Activated CD8-positive, alpha-beta memory T cell treated with anti-CD3 and anti-CD28 coated beads, Interleukin-2, amount 10 ng/mL, durations not matched to agents 7 days and 5 days (primary cell): ENCODE results near the gene TPP1. TPM values are rescaled to one million over a fixed set of nuclear protein-coding genes. Genes with fewer than 3 reads are reported as not detected.
A peak's percentile ranks its signal among the peaks of the same experiment; 100 is the strongest.

Experiments used
- ATAC-seq: fragments of 150-1000 bp; cut with Tn5 transposase; one replicate; pipeline ENCODE4 v1.10.0; 2021; ENCODE audit warnings: moderate library complexity
- CTCF ChIA-PET: fragments of 350-600 bp; sonication (Branson Sonifier 250); formaldehyde crosslinking; loops from one replicate; lab custom pipeline; 2021; ENCODE audit warnings: antibody characterized with exemption; lab: Charles Lee
- DNase-seq: peaks from one replicate; pipeline ENCODE4 v3.0.0-alpha.2; 2020
- H3K27ac Mint-ChIP-seq: one replicate; pipeline ENCODE4 v1.8.0; 2021; ENCODE audit warnings: mild to moderate bottlenecking, mixed read lengths
- H3K27me3 Mint-ChIP-seq: one replicate; pipeline ENCODE4 v1.8.0; 2021; ENCODE audit warnings: mixed read lengths
- H3K36me3 Mint-ChIP-seq: one replicate; pipeline ENCODE4 v1.8.0; 2021; ENCODE audit warnings: mild to moderate bottlenecking, mixed read lengths
- H3K4me1 Mint-ChIP-seq: one replicate; pipeline ENCODE4 v1.8.0; 2021; ENCODE audit warnings: mixed read lengths
- H3K4me3 Mint-ChIP-seq: one replicate; pipeline ENCODE4 v1.8.0; 2021; ENCODE audit warnings: mild to moderate bottlenecking, moderate library complexity, mixed read lengths
- H3K9me3 Mint-ChIP-seq: one replicate; pipeline ENCODE4 v1.8.0; 2022; ENCODE audit warnings: low read depth, mixed read lengths
- total RNA-seq, 2 experiments: library from RNA; stranded (reverse); gene quantifications; one replicate each; pipeline ENCODE4 v1.2.3, GENCODE V29; 2021

The TPP1 gene
- total RNA-seq, 2 experiments from 2014 or later, result 76.8 to 79.3 TPM

GRCh38 chr11:6621711-6622211 lies 2.5 kb upstream of the TPP1 start:
- no peak for ATAC-seq
- no peak overlapping the region for H3K27ac Mint-ChIP-seq
- H3K4me1 Mint-ChIP-seq, result peaks cover 4% of the 10 kb centered on the region
- no peak overlapping the region for H3K4me3 Mint-ChIP-seq
- H3K9me3 Mint-ChIP-seq, result no peaks in the 10 kb centered on the region
- no peaks in the 10 kb centered on the region for H3K36me3 Mint-ChIP-seq
- no peak for DNase-seq
- H3K27me3 Mint-ChIP-seq, result no peaks in the 10 kb centered on the region
- CTCF ChIA-PET, result interaction anchor here (1.2 to 4.2 kb wide), 3 partner anchors 46 to 203 kb away, joined by 4 to 31 read pairs (median 6); partner anchors contain the start of genes APBB1 and MRPL17

DNA sequence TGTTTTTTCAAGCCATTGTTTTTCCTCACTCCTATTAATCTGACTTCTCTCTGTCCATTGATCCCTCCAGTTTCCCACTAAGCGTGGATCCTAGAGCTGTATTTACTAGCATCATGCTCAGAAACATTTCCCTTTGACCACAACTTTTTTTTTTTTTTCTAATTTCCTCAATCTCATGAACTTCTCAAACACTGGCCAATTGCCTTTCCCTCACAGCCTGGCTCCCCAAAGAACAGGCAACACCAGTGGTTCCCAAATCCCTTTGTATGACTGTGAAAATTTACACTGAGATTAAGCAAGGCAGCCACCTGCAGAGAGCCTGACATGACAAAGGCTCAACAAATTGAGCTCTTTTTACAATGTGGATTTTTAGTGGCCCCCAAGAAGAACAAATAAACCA lies 1.4 kb upstream of the TPP1 start:
- DNase-seq (no peak), ATAC-seq (no peak)
- CTCF ChIA-PET, result interaction anchor here (1.2 to 4.2 kb wide), 4 partner anchors 31 to 202 kb away, joined by 3 to 31 read pairs (median 5); partner anchors contain the start of genes APBB1 and MRPL17
- Mint-ChIP-seq H3K27ac (no peak overlapping the region), H3K36me3 (peaks cover 4% of the 10 kb centered on the region), H3K27me3 (no peaks in the 10 kb centered on the region), H3K9me3 (no peaks in the 10 kb centered on the region), H3K4me3 (no peak overlapping the region), H3K4me1 (peaks cover 2% of the 10 kb centered on the region)

GRCh38 chr11:6618117-6619003 lies 862 bp downstream of the TPP1 start:
- Mint-ChIP-seq H3K9me3 (no peaks in the 10 kb centered on the region), H3K4me3 (no peak overlapping the region), H3K27me3 (no peaks in the 10 kb centered on the region), H3K36me3 (peaks cover 11% of the 10 kb centered on the region), H3K27ac (no peak overlapping the region), H3K4me1 (peaks cover 2% of the 10 kb centered on the region)
- ATAC-seq (peak; percentile 46), DNase-seq (peak; percentile 81)
- CTCF ChIA-PET, result interaction anchor here (0.8 to 4.2 kb wide), 13 partner anchors 11 to 239 kb away, joined by 3 to 36 read pairs (median 5); partner anchors contain the start of genes ILK, MRPL17 and RRP8

DNA sequence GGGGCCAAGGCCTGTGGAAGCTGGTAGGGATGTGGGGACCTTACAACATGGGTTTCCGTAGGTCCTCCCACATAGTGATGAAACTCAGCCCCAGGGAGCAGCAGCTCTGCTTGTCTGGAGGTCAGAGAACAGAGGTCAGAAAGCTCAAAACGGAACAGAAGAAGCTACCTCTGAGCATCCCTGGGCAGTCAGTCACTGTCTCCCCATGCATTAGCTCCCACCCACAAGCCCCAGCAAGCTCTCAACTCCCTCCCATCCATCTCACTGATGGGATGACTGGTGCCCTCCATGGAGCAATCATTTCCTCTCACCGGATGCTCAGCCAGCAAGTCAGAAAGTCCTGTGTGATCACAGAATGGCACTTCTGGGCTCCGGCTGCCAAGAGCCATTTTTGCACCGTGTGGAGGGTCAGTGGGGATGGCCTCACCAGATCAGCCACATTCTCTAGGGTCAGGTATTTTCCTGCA lies 1.9 kb downstream of the TPP1 start:
- ATAC-seq, result no peak
- Mint-ChIP-seq H3K36me3 (peaks cover 11% of the 10 kb centered on the region), H3K9me3 (no peaks in the 10 kb centered on the region), H3K27me3 (no peaks in the 10 kb centered on the region), H3K4me1 (peaks cover 2% of the 10 kb centered on the region), H3K4me3 (no peak overlapping the region), H3K27ac (no peak overlapping the region)
- CTCF ChIA-PET, result interaction anchor here (2.2 to 4.2 kb wide), 7 partner anchors 10 to 238 kb away, joined by 5 to 36 read pairs (median 14); partner anchors contain the start of genes ILK, MRPL17 and RRP8
- no peak for DNase-seq

- Mint-ChIP-seq H3K4me3 (no peak overlapping the region), H3K9me3 (no peaks in the 10 kb centered on the region), H3K4me1 (peaks cover 2% of the 10 kb centered on the region), H3K36me3 (peaks cover 11% of the 10 kb centered on the region), H3K27ac (no peak overlapping the region), H3K27me3 (no peaks in the 10 kb centered on the region)
- DNase-seq (no peak), ATAC-seq (no peak)
- CTCF ChIA-PET, result interaction anchor here (2.5 to 3.5 kb wide), 2 partner anchors 10 to 13 kb away, joined by 14 to 36 read pairs; partner anchors contain the start of genes ILK and RRP8
Measured at GRCh38 chr11:6616596-6617250, 2.5 kb downstream of the TPP1 start.

- DNase-seq (no peak), ATAC-seq (no peak)
- Mint-ChIP-seq H3K4me3 (no peak overlapping the region), H3K9me3 (no peaks in the 10 kb centered on the region), H3K27me3 (no peaks in the 10 kb centered on the region), H3K36me3 (peaks cover 16% of the 10 kb centered on the region), H3K4me1 (peaks cover 6% of the 10 kb centered on the region), H3K27ac (peak overlapping the region; percentile 10)
- CTCF ChIA-PET, result interaction anchor here (1.2 kb wide), 1 partner anchor 11 kb away, joined by 3 read pairs; no protein-coding TSS in a partner anchor
Measured at GRCh38 chr11:6615882-6616585, 3.2 kb downstream of the TPP1 start.

DNA sequence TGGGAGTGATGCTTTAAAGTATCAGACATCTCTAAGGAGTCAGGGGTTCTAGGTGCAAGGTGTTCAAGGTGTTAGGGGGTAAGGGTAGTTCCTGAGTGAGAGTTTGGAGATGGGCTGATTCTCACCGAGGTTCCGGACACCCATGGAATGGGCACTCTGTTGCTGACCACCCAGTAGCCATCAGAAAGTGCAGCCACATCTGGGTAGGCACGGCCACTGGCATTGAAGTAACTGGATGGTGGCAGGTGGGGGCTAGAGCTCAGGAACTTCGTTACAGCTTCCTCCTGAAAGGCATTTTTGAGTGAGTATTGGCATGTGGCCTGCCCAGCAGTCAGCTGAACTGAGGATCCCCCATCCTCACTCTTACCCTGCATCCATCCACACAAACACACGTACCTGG lies 4.2 kb downstream of the TPP1 start:
- DNase-seq, result no peak
- CTCF ChIA-PET, result interaction anchor here (1.2 kb wide), 1 partner anchor 12 kb away, joined by 3 read pairs; no protein-coding TSS in a partner anchor
- H3K36me3 Mint-ChIP-seq, result peaks cover 25% of the 10 kb centered on the region
- no peaks in the 10 kb centered on the region for H3K9me3 Mint-ChIP-seq
- ATAC-seq, result no peak
- no peak overlapping the region for H3K27ac Mint-ChIP-seq
- H3K27me3 Mint-ChIP-seq, result no peaks in the 10 kb centered on the region
- no peak overlapping the region for H3K4me3 Mint-ChIP-seq
- peaks cover 16% of the 10 kb centered on the region for H3K4me1 Mint-ChIP-seq

- Mint-ChIP-seq H3K27me3 (no peaks in the 10 kb centered on the region), H3K4me3 (no peak overlapping the region), H3K9me3 (no peaks in the 10 kb centered on the region), H3K27ac (no peak overlapping the region), H3K4me1 (peaks cover 22% of the 10 kb centered on the region), H3K36me3 (peaks cover 31% of the 10 kb centered on the region)
- CTCF ChIA-PET, result interaction anchor here (0.6 kb wide), 1 partner anchor 10 kb away, joined by 4 read pairs; no protein-coding TSS in a partner anchor
- no peak for ATAC-seq
- no peak for DNase-seq
Measured at GRCh38 chr11:6614446-6614845, 4.8 kb downstream of the TPP1 start.

GRCh38 chr11:6613496-6613895 lies 5.7 kb downstream of the TPP1 start:
- Mint-ChIP-seq H3K9me3 (no peaks in the 10 kb centered on the region), H3K27ac (no peak overlapping the region), H3K4me3 (no peak overlapping the region), H3K36me3 (peaks cover 39% of the 10 kb centered on the region), H3K27me3 (no peaks in the 10 kb centered on the region), H3K4me1 (peaks cover 30% of the 10 kb centered on the region)
- no peak for ATAC-seq
- no peak for DNase-seq
- CTCF ChIA-PET, result interaction anchor here (0.7 to 3.1 kb wide), 10 partner anchors 9 to 234 kb away, joined by 3 to 24 read pairs (median 8); partner anchors contain the start of genes ILK and MRPL17

DNA sequence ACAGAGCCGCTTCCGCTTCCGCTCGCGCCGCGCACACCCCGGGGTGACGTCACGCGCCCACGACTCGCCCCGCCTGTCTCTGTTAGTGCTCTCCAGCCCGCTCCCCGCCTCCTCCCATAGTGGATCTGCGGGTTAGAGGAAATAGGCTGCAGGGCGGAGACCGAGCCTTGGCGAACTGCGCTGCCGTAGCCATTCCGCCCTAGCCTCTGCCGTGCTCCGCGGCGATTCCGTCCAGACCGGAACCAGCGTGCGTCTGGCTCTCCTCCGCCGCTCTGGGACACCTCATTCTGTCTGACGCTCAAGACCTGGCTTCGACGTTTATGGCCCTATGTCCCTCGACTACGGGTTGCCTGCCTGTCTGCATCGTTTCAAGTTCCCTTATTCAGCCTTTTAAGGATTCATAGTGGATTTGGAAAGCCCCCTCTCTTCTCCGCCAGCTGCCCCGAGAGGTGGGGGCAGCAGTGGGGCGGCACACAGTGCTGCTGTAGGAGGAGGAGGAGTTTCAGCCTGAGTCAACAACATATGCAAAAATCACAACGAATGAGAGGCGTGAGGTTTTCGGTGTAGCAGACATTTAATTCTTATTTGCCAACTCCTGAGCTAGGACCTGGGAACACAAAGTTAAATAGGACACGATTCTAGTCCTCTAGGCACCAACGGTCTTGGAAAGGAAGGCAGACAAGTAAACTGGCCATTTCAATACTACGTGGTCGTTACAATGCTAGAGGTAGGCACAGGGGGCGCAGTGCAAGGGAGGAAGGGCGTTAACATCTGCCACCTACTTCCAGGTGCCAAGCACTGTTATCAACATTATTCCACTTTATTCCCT lies 6.8 kb downstream of the TPP1 start, which contains the start of gene TAF10:
TAF10 (minus strand) TSS at position 4 of the 829 bp plus-strand sequence. CDS start 27 bp downstream, outside the sequence.
- H3K4me1 Mint-ChIP-seq, result peaks cover 41% of the 10 kb centered on the region
- DNase-seq (peak; percentile 97), ATAC-seq (peak; percentile 92)
- CTCF ChIA-PET, result interaction anchor here (0.7 to 3.1 kb wide), 21 partner anchors 8 to 233 kb away, joined by 3 to 24 read pairs (median 6); partner anchors contain the start of genes ARFIP2, ILK, MRPL17 and TIMM10B
- no peak within 1 kb of the TSS for H3K4me3 Mint-ChIP-seq
- H3K36me3 Mint-ChIP-seq, result peaks cover 49% of the 10 kb centered on the region
- H3K27ac Mint-ChIP-seq, result peak within 1 kb of the TSS; percentile 91
- no peaks in the 10 kb centered on the region for H3K9me3 Mint-ChIP-seq
- no peaks in the 10 kb centered on the region for H3K27me3 Mint-ChIP-seq

DNA sequence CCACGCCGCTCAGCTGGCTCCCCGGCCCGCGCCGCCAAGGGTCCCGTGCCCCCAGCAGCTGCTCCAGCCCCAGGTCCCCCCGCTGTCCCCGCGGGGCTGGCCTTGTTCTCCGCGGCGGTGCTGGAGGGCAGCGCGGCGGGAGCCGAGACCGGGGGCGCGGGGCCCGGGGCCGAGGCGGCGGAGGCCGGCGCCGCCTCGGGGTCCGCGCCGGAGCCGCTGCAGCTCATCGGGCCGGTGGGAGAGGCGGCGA lies 7.3 kb downstream of the TPP1 start:
- DNase-seq (no peak), ATAC-seq (no peak)
- H3K27me3 Mint-ChIP-seq, result no peaks in the 10 kb centered on the region
- CTCF ChIA-PET, result interaction anchor here (0.9 to 3.1 kb wide), 17 partner anchors 11 to 233 kb away, joined by 3 to 24 read pairs (median 6); partner anchors contain the start of genes ARFIP2, MRPL17 and TIMM10B
- H3K36me3 Mint-ChIP-seq, result peaks cover 51% of the 10 kb centered on the region
- peak overlapping the region; percentile 91 for H3K27ac Mint-ChIP-seq
- H3K4me3 Mint-ChIP-seq, result no peak overlapping the region
- peaks cover 45% of the 10 kb centered on the region for H3K4me1 Mint-ChIP-seq
- no peaks in the 10 kb centered on the region for H3K9me3 Mint-ChIP-seq
